Psoas muscle (tissue), 8 donors: ENCODE data around the gene IL5. TPM values are rescaled to one million over a fixed set of nuclear protein-coding genes. Genes with fewer than 3 reads are reported as not detected.
A peak's percentile ranks its signal among the peaks of the same experiment; 100 is the strongest.
"Not testable (repeated sequence)": the region's sequence is repeated elsewhere in the genome, so short reads cannot be mapped to it uniquely, and the experiment has no call there.

Source experiments
- ATAC-seq, 4 donors: fragments of 200-7000 bp; cut with Tn5 transposase; one replicate each; pipeline ENCODE4 v1.9.1; 2020; ENCODE audit warnings: moderate library complexity in 3 of 4, mild to moderate bottlenecking in 2 of 4
- DNase-seq, 2 donors: peaks; one replicate each; pipeline ENCODE4 v3.0.0-alpha.2; 2020
- H3K27ac ChIP-seq: fragments of 200-600 bp; one replicate; pipeline ENCODE4 v1.8.0; 2022
- H3K27me3 ChIP-seq, 3 donors: fragments of 200-600 bp in 1 of 3; one replicate each; pipeline versions ENCODE4 v1.6.1 to v1.8.0; 2013 to 2022; ENCODE audit warnings: low read length in 2 of 3, mild to moderate bottlenecking in 2 of 3, moderate library complexity in 1 of 3; ENCODE audit not compliant: insufficient read depth in 3 of 3
- H3K36me3 ChIP-seq, 2 donors: fragments of 200-600 bp in 1 of 2; one replicate each; pipeline versions ENCODE4 v1.6.1 to v1.8.0; 2013 to 2022; ENCODE audit warnings: low read depth in 1 of 2, mild to moderate bottlenecking in 1 of 2, moderate library complexity in 1 of 2; ENCODE audit not compliant: insufficient read depth in 1 of 2
- H3K4me1 ChIP-seq: fragments of 200-600 bp; one replicate; pipeline ENCODE4 v1.8.0; 2022
- H3K4me3 ChIP-seq: fragments of 200-600 bp; one replicate; pipeline ENCODE4 v1.8.0; 2022; ENCODE audit warnings: mild to moderate bottlenecking
- H3K9me3 ChIP-seq: fragments of 200-600 bp; one replicate; pipeline ENCODE4 v1.8.0; 2022
- WGBS, 3 donors: extraction: QIAGEN DNeasy Blood & Tissue Kit; methylation state at CpG; one replicate each; pipeline versions ENCODE4 v1.1.6 to v1.1.7; 2013; 5-methylcytosine and 5-hydroxymethylcytosine counted together
- intact Hi-C, 2 donors: fragments of 100-400 bp; cut with DNase I; formaldehyde crosslinking; loops; one replicate each; pipeline versions ENCODE4 v1.11.0 to v1.14.2; 2022
- polyA plus RNA-seq, 3 donors: library from polyadenylated mRNA; stranded (reverse); fragments of 200-250 nt; gene quantifications; one replicate each; pipeline ENCODE4 v1.2.3, GENCODE V29; 2013
- total RNA-seq, 4 donors: library from RNA; stranded (reverse); fragmentation: NEBNext Ultra II Directional in 2 of 4; extraction: Animal tissue kit (Norgen Biotek cat#: 25700) in 2 of 4; gene quantifications; one replicate each; pipeline versions ENCODE4 v1.2.1 to v1.2.4, GENCODE V29; 2021 to 2023
- TF ChIP-seq, protein P1 (sequence below): fragments of 200-600 bp; IDR thresholded peaks from one replicate; pipeline ENCODE4 v1.8.0; 2022; ENCODE audit warnings: antibody characterized with exemption
- donor health status: healthy with polysubstance abuse.
- donor health status: DM: no; HTN: no; CAD: no; lungs with moderate emphysema.
- donor health status: Bipolar disorder and iron deficiency.
- donor health status: healthy.
- donor health status: DM: yes; HTN: yes; CAD: no.
- donor health status: DM: no; HTN: no; CAD: no.
- donor health status: DM: no; HTN: no; CAD: no.
- donor health status: DM: yes; HTN: yes; CAD: no.

Gene IL5
- total and polyA plus RNA-seq, 7 donors = not detected

DNA sequence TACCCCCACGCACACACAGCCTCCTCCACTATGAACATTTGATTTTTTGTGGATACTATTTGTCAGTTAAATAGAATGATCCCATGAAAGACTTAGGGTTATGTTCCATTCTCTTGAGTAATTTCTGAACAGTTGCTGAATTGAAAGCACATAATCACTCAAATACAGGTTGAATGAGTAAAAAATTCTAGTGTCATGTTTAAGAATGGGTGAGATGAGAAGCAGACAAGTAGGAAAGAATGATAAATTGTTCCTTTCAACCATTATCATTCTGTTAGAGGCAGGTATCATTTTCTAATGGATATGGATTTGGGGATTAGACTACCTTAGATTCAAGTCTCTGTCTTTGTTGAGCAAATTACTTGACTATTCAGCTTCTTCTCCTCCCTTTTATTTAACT, 32.8 kb upstream of the IL5 start:
- intact Hi-C loops = no loop called here
- peaks cover 3 to 76% of the 10 kb centered on the region in 2 donors for H3K36me3 ChIP-seq

DNA sequence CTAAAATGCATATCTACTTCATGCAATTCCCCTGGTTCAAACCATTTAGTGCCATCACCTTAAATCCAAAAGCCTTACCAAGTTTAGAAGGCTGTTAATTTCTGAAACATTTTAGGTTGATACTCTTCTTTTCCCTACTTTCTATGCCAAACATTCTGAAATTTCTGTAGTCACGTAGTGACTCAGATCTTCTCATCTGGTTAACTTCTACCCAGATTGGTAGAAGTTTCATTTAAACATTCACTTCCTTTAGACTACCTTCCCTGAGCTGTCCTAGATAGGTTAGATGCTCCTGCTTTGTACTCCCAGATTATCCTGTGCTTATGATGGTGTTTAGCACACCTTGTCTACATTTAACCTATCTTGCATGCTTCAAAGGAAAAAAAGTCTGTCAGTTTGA, 23.3 kb upstream of the IL5 start:
- H3K4me1 ChIP-seq = no peaks in the 10 kb centered on the region
- ATAC-seq (no peak), DNase-seq (no peak)
- TF ChIP-seq, protein P1, sequence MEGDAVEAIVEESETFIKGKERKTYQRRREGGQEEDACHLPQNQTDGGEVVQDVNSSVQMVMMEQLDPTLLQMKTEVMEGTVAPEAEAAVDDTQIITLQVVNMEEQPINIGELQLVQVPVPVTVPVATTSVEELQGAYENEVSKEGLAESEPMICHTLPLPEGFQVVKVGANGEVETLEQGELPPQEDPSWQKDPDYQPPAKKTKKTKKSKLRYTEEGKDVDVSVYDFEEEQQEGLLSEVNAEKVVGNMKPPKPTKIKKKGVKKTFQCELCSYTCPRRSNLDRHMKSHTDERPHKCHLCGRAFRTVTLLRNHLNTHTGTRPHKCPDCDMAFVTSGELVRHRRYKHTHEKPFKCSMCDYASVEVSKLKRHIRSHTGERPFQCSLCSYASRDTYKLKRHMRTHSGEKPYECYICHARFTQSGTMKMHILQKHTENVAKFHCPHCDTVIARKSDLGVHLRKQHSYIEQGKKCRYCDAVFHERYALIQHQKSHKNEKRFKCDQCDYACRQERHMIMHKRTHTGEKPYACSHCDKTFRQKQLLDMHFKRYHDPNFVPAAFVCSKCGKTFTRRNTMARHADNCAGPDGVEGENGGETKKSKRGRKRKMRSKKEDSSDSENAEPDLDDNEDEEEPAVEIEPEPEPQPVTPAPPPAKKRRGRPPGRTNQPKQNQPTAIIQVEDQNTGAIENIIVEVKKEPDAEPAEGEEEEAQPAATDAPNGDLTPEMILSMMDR = no peak
- WGBS, 3 donors = 96 to 100% (median 97%) methylated on average over 1 of the region's 1 CpG
- H3K27me3 ChIP-seq = no peaks in the 10 kb centered on the region
- H3K4me3 ChIP-seq = no peak overlapping the region
- intact Hi-C loops = no loop called here
- no peak overlapping the region for H3K27ac ChIP-seq
- H3K9me3 ChIP-seq = no peaks in the 10 kb centered on the region
- H3K36me3 ChIP-seq = peaks cover 0 to 33% of the 10 kb centered on the region in 2 donors

More for the DNA sequence above, 32.8 kb upstream of the IL5 start:
- H3K9me3 ChIP-seq = no peaks in the 10 kb centered on the region
- DNase-seq (no peak), ATAC-seq (no peak)
- no peaks in the 10 kb centered on the region for H3K27me3 ChIP-seq
- WGBS, 3 donors = 91 to 97% (median 96%) methylated on average over 1 of the region's 1 CpG
- H3K4me1 ChIP-seq = no peaks in the 10 kb centered on the region
- no peak overlapping the region for H3K4me3 ChIP-seq
- H3K27ac ChIP-seq = no peak overlapping the region
- TF ChIP-seq, protein P1 = no peak

DNA sequence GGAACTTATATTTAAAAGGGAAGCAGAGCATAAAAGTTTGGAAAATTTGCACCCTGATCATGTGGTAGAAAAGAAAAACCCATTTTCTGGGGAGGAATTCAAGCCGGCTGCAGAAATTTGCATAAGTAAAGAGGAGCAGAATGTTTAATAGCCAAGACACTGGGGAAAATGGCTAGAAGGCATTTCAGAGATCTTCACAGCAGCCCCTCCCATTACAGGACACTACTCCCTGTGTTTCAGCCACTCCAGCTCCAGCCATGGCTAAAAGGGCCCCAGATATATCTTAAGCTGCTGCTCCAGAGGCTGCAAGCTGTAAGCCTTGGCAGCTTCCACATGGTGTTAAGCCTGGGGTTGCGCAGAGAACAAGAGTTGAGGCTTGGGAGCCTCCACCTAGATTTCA, 21.2 kb upstream of the IL5 start:
- H3K4me3 ChIP-seq, H3K4me1 ChIP-seq, H3K27me3 ChIP-seq, H3K9me3 ChIP-seq, ATAC-seq, intact Hi-C loops, H3K27ac ChIP-seq, DNase-seq: not testable (repeated sequence)
- H3K36me3 ChIP-seq = peaks cover 3 to 39% of the 10 kb centered on the region in 2 donors
- 98% methylated on average over 2 of the region's 2 CpGs for WGBS, 3 donors

DNA sequence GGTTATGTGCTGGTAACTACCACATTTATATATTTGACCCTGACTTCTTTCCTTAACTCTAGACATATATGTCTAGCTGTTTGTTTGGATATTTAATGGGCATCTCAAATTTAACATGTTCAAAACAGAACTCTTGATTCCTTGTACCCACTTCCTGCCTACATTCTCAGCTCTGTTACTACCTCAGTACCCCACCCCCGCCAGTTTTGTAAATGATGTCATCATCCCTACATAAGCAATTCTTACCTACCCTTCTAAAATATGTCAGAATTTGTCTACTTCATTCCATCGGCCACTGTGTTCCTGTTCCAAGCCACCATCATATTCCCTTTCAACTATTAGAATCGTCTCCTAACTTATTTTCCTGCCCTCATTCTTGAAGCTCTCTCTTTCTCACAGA, 18.3 kb upstream of the IL5 start:
- WGBS, 3 donors = 94 to 99% (median 97%) methylated on average over 3 of the region's 3 CpGs
- peaks cover 3 to 38% of the 10 kb centered on the region in 2 donors for H3K36me3 ChIP-seq
- no peak for DNase-seq

DNA sequence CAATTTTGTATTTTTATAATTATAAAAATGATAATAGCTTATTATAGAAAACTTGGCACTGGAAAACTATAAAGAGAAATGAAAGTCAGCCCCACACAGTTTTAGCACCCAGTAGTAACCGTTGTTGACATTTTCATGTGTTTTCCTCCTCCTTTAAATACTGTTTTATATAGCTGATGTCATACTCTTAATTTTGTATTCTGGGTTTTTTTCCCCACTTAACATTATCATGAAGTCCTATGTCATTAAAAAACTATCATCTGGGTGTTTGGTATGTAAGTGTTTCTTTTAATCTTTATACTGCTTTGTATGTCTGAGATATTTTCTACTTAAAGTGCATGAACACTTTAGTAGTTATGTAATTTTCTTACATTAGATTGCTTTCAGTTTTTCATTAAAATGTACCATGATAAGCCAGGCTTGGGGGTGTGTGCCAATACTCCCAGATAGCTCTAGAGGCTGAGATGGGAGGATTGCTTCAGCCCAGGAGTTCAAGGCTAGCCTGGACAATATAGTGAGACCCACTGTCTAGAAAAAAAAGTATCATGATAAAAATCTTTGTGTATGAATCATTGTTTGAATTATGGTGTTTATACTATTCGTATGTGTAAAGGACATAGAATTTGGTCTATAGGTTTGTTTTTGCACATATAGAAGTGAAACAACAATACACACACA, 16.2 kb upstream of the IL5 start:
- Histone ChIP-seq H3K27ac (no peak overlapping the region), H3K9me3 (no peaks in the 10 kb centered on the region), H3K4me3 (peak overlapping the region; percentile 89), H3K36me3 (peaks cover 3 to 32% of the 10 kb centered on the region in 2 donors), H3K4me1 (peaks cover 21% of the 10 kb centered on the region), H3K27me3 (no peaks in the 10 kb centered on the region)
- TF ChIP-seq, protein P1 = no peak
- intact Hi-C loops = no loop called here
- no peak for DNase-seq
- 93 to 94% (median 94%) methylated on average over 2 of the region's 2 CpGs for WGBS, 3 donors
- no peak for ATAC-seq

More for the DNA sequence above, 18.3 kb upstream of the IL5 start:
- intact Hi-C loops = no loop called here
- TF ChIP-seq, protein P1 = no peak
- H3K27me3 ChIP-seq = no peaks in the 10 kb centered on the region
- H3K9me3 ChIP-seq = no peaks in the 10 kb centered on the region
- peaks cover 18% of the 10 kb centered on the region for H3K4me1 ChIP-seq
- H3K27ac ChIP-seq = no peak overlapping the region
- no peak for ATAC-seq
- no peak overlapping the region for H3K4me3 ChIP-seq
